ENCODE data around the gene EPB41. TPM values are rescaled to one million over a fixed set of nuclear protein-coding genes. Genes with fewer than 3 reads are reported as not detected.

The EPB41 gene
- total and polyA plus RNA-seq, 2 of the 8 experiments (the other 6 are each of a cell fraction or from before 2014, with no cell fraction given), result 36.7 to 109 TPM

GRCh38 chr1:28926629-28927265 lies 12.4 kb downstream of the EPB41 start (continued):
- TF ChIP-seq CHD7 (IDR thresholded peaks at IDR 0.05; ENCODE audit: insufficient replicate concordance, low read length) (no peak), YY1 (IDR thresholded peaks at IDR 0.05; ENCODE audit: low read depth, low read length) (no peak), POU5F1 (IDR thresholded peaks at IDR 0.05; ENCODE audit: low read depth, low read length) (no peak), ATF3 (IDR thresholded peaks at IDR 0.05; ENCODE audit: insufficient read depth, low read depth, low read length) (no peak), TCF12 (IDR thresholded peaks at IDR 0.05; ENCODE audit: low read depth, low read length) (no peak), CBX8 (IDR thresholded peaks at IDR 0.05; ENCODE audit: borderline replicate concordance, low read depth, low read length) (no peak), USF2 (IDR thresholded peaks at IDR 0.05; ENCODE audit: low read length) (no peak), BACH1 (IDR thresholded peaks at IDR 0.05; ENCODE audit: low read length) (no peak)
